Transverse colon (tissue), 4 donors: ENCODE measurements around the gene ZDHHC14. TPM values are rescaled to one million over a fixed set of nuclear protein-coding genes. Genes with fewer than 3 reads are reported as not detected.

ENCODE experiments used
- DNase-seq: peaks from one replicate; pipeline ENCODE4 v3.0.0-alpha.2; 2019
- H3K27ac ChIP-seq, 4 donors: fragments of 200-600 bp; sonication (generic); 2 replicates each; pipeline ENCODE4 v1.5.1; 2016 to 2018; ENCODE audit warnings: inconsistent platforms in 4 of 4
- H3K27me3 ChIP-seq: fragments of 200-600 bp; sonication (generic); 2 replicates; pipeline ENCODE4 v1.5.1; 2017; ENCODE audit warnings: inconsistent platforms
- H3K36me3 ChIP-seq, 4 donors: fragments of 200-600 bp; sonication (generic); 2 replicates each; pipeline ENCODE4 v1.5.1; 2017 to 2019; ENCODE audit warnings: inconsistent platforms in 4 of 4
- H3K4me1 ChIP-seq, 4 donors: fragments of 200-600 bp; sonication (generic); 2 replicates each; pipeline ENCODE4 v1.5.1; 2017 to 2020; ENCODE audit warnings: inconsistent platforms in 4 of 4
- H3K4me3 ChIP-seq, 4 donors: fragments of 200-600 bp; sonication (generic); 1 replicate in 1 of 4; 2 replicates in 3 of 4; pipeline versions ENCODE4 v1.5.1 to v1.6.1; 2017 to 2019; ENCODE audit warnings: inconsistent platforms in 4 of 4
- H3K9me3 ChIP-seq, 2 donors: fragments of 200-600 bp; sonication (generic); 2 replicates each; pipeline ENCODE4 v1.5.1; 2017 to 2019; ENCODE audit warnings: inconsistent platforms in 2 of 2
- CTCF ChIP-seq, 5 experiments: fragments of 200-600 bp in 3 of 5; fragments of 450-650 bp in 2 of 5; sonication (generic) in 3 of 5; IDR thresholded peaks; 1 replicate in 2 of 5; 2 replicates in 3 of 5; pipeline ENCODE4 v1.5.1; 2016 to 2017; ENCODE audit warnings: antibody characterized with exemption in 5 of 5, inconsistent platforms in 3 of 5, mild to moderate bottlenecking in 2 of 5, moderate library complexity in 1 of 5
- EP300 ChIP-seq: sonication (generic); formaldehyde crosslinking; IDR thresholded peaks from one replicate; pipeline ENCODE4 v1.6.1; 2017; ENCODE audit warnings: antibody characterized with exemption, low read depth
- POLR2A ChIP-seq: fragments of 450-650 bp; IDR thresholded peaks from one replicate; pipeline ENCODE4 v1.6.1; 2016; ENCODE audit warnings: antibody characterized with exemption, mild to moderate bottlenecking, moderate library complexity
- POLR2AphosphoS5 ChIP-seq, 3 donors: sonication (generic); formaldehyde crosslinking; IDR thresholded peaks; one replicate each; pipeline ENCODE4 v1.6.1; 2016; ENCODE audit warnings: antibody characterized with exemption in 3 of 3
- WGBS, 2 donors: methylation state at CpG; one replicate each; pipeline ENCODE4 v1.1.5; 2018; ENCODE audit warnings: low coverage in 1 of 2; 5-methylcytosine and 5-hydroxymethylcytosine counted together
- in situ Hi-C, 4 donors: fragments of 200-750 bp; cut with MboI; loops; one replicate each; pipeline versions ENCODE4 v1.15.0 to v1.15.1; 2017; ENCODE audit warnings: low sequenced_read_pairs in 3 of 4, low pct_ligation_motif_present in 1 of 4, low pct_unique_long_range_greater_than_20kb in 1 of 4
- intact Hi-C: fragments of 100-400 bp; cut with DNase I; formaldehyde crosslinking; loops from one replicate; pipeline ENCODE4 v1.15.1; 2023; ENCODE audit warnings: low total_unique reads
- total RNA-seq, 4 donors: library from RNA; depleted of rRNA; stranded (reverse); fragments of >200 nt; gene quantifications; one replicate each; pipeline ENCODE4 v1.1.0, GENCODE V29; 2016

The ZDHHC14 gene
- total RNA-seq, 4 donors from 2014 or later = 10.2 to 16.5 (median 12.5) TPM

GRCh38 chr6:157644043-157644810 lies 263.2 kb downstream of the ZDHHC14 start:
- 85 to 100% methylated on average over 1 to 13 of the region's 13 CpGs for WGBS, 2 donors
- intact Hi-C loops = no loop called here
- H3K9me3 ChIP-seq = no peaks in the 10 kb centered on the region

GRCh38 chr6:157645201-157645795 lies 264.3 kb downstream of the ZDHHC14 start:
- 80 to 90% methylated on average over 3 to 20 of the region's 20 CpGs for WGBS, 2 donors
- no peaks in the 10 kb centered on the region for H3K4me1 ChIP-seq

More at GRCh38 chr6:157644043-157644810, 263.2 kb downstream of the ZDHHC14 start:
- no peak overlapping the region for H3K27ac ChIP-seq
- no peaks in the 10 kb centered on the region for H3K4me1 ChIP-seq
- no peak for TF ChIP-seq EP300
- TF ChIP-seq POLR2AphosphoS5 (IDR thresholded peaks at IDR 0.05) = no peak
- no peak for TF ChIP-seq CTCF (IDR thresholded peaks at IDR 0.05)
- TF ChIP-seq POLR2A = no peak
- DNase-seq = no peak
- no peaks in the 10 kb centered on the region for H3K27me3 ChIP-seq
- no peak overlapping the region for H3K4me3 ChIP-seq
- in situ Hi-C loops = no loop called here
- no peaks in the 10 kb centered on the region for H3K36me3 ChIP-seq

GRCh38 chr6:157646012-157646411 lies 265.0 kb downstream of the ZDHHC14 start:
- 89 to 94% methylated on average over 4 to 13 of the region's 13 CpGs for WGBS, 2 donors
- Histone ChIP-seq H3K27ac (no peak overlapping the region), H3K27me3 (no peaks in the 10 kb centered on the region), H3K4me1 (no peaks in the 10 kb centered on the region), H3K9me3 (no peaks in the 10 kb centered on the region), H3K4me3 (no peak overlapping the region), H3K36me3 (no peaks in the 10 kb centered on the region)
- intact Hi-C loops (no loop called here), in situ Hi-C loops (no loop called here)
- no peak for TF ChIP-seq EP300
- no peak for TF ChIP-seq POLR2AphosphoS5 (IDR thresholded peaks at IDR 0.05)
- TF ChIP-seq POLR2A = no peak
- TF ChIP-seq CTCF (IDR thresholded peaks at IDR 0.05) = no peak
- DNase-seq = no peak

More at GRCh38 chr6:157645201-157645795, 264.3 kb downstream of the ZDHHC14 start:
- in situ Hi-C loops = no loop called here
- no peak overlapping the region for H3K27ac ChIP-seq
- intact Hi-C loops = no loop called here
- no peaks in the 10 kb centered on the region for H3K27me3 ChIP-seq
- TF ChIP-seq POLR2A (no peak), CTCF (IDR thresholded peaks at IDR 0.05) (no peak), EP300 (no peak), POLR2AphosphoS5 (IDR thresholded peaks at IDR 0.05) (no peak)
- no peak for DNase-seq
- no peak overlapping the region for H3K4me3 ChIP-seq
- no peaks in the 10 kb centered on the region for H3K36me3 ChIP-seq
- H3K9me3 ChIP-seq = no peaks in the 10 kb centered on the region

GRCh38 chr6:157647261-157647915 lies 266.4 kb downstream of the ZDHHC14 start:
- no peak overlapping the region for H3K4me3 ChIP-seq
- TF ChIP-seq POLR2A (no peak), POLR2AphosphoS5 (IDR thresholded peaks at IDR 0.05) (no peak)
- intact Hi-C loops (no loop called here), in situ Hi-C loops (no loop called here)
- no peak for DNase-seq
- no peak overlapping the region for H3K27ac ChIP-seq
- no peaks in the 10 kb centered on the region for H3K9me3 ChIP-seq
- H3K36me3 ChIP-seq = no peaks in the 10 kb centered on the region
- H3K4me1 ChIP-seq = no peaks in the 10 kb centered on the region
- WGBS, 2 donors = 92% methylated on average over 23 of the region's 23 CpGs; no CpG with 5 or more reads in 1 of the 2 donors
- H3K27me3 ChIP-seq = no peaks in the 10 kb centered on the region
